ENCODE results near the gene NUBPL. TPM values are rescaled to one million over a fixed set of nuclear protein-coding genes. Genes with fewer than 3 reads are reported as not detected.

The NUBPL gene
- total and polyA plus RNA-seq, 7 experiments from 2014 or later: 5.8 to 11.7 (median 8.3) TPM

GRCh38 chr14:31541702-31542101 is 19.5 kb upstream of the NUBPL start:
- no peak overlapping the region for H3K27ac Mint-ChIP-seq
- intact Hi-C loops (cut with micrococcal nuclease): no loop called here
- no peak for ATAC-seq
- Histone ChIP-seq H3K27me3 (ENCODE audit: control insufficient read depth in 2 of 2, insufficient read depth in 2 of 2, low read length in 2 of 2) (no peaks in the 10 kb centered on the region), H3K4me1 (ENCODE audit: control insufficient read depth in 2 of 2, insufficient read depth in 2 of 2, low read length in 2 of 2) (no peaks in the 10 kb centered on the region), H3K9me3 (ENCODE audit: control insufficient read depth in 2 of 3, low read length in 3 of 3) (no peaks in the 10 kb centered on the region), H3K4me3 (ENCODE audit: low read length) (no peak overlapping the region), H3K27ac (ENCODE audit: low read depth, low read length) (no peak overlapping the region), H3K36me3 (ENCODE audit: control insufficient read depth in 2 of 3, insufficient read depth in 3 of 3, low read length in 3 of 3) (no peaks in the 10 kb centered on the region)
- peaks cover 0 to 2% (median 0%) of the 10 kb centered on the region in 11 donors for H3K9me3 Mint-ChIP-seq
- POLR2A ChIA-PET: no interaction called here
- H3K36me3 Mint-ChIP-seq: no peaks in the 10 kb centered on the region
- H3K27me3 Mint-ChIP-seq: peaks cover 8 to 30% (median 25%) of the 10 kb centered on the region in 5 donors
- H3K4me3 Mint-ChIP-seq: no peak overlapping the region
- H3K4me1 Mint-ChIP-seq: peaks cover 0 to 2% (median 0%) of the 10 kb centered on the region in 7 donors
- CTCF ChIA-PET: interaction anchor here (1.2 kb wide), 1 partner anchor 711 kb away, joined by 3 read pairs; no protein-coding TSS in a partner anchor
- no peak for DNase-seq

GRCh38 chr14:31543969-31544799 is 17.0 kb upstream of the NUBPL start:
- CTCF ChIA-PET: no interaction called here
- peaks cover 0 to 2% (median 0%) of the 10 kb centered on the region in 11 donors for H3K9me3 Mint-ChIP-seq

GRCh38 chr14:31544816-31545215 is 16.4 kb upstream of the NUBPL start:
- H3K4me3 ChIP-seq (ENCODE audit: low read length): no peak overlapping the region
- Mint-ChIP-seq H3K4me1 (peaks cover 0 to 2% (median 0%) of the 10 kb centered on the region in 7 donors), H3K27me3 (peaks cover 16 to 39% (median 28%) of the 10 kb centered on the region in 5 donors), H3K27ac (no peak overlapping the region), H3K36me3 (no peaks in the 10 kb centered on the region), H3K9me3 (peaks cover 0 to 4% (median 0%) of the 10 kb centered on the region in 11 donors), H3K4me3 (no peak overlapping the region)
- ChIA-PET CTCF (no interaction called here), POLR2A (no interaction called here)
- no peaks in the 10 kb centered on the region for H3K4me1 ChIP-seq (ENCODE audit: control insufficient read depth in 2 of 2, insufficient read depth in 2 of 2, low read length in 2 of 2)
- intact Hi-C loops (cut with micrococcal nuclease): no loop called here
- DNase-seq: no peak
- no peak for ATAC-seq
- H3K27ac ChIP-seq (ENCODE audit: low read depth, low read length): no peak overlapping the region
- no peaks in the 10 kb centered on the region for H3K36me3 ChIP-seq (ENCODE audit: control insufficient read depth in 2 of 3, insufficient read depth in 3 of 3, low read length in 3 of 3)
- H3K27me3 ChIP-seq (ENCODE audit: control insufficient read depth in 2 of 2, insufficient read depth in 2 of 2, low read length in 2 of 2): peaks cover 0 to 4% of the 10 kb centered on the region in 2 donors
- H3K9me3 ChIP-seq (ENCODE audit: control insufficient read depth in 2 of 3, low read length in 3 of 3): no peaks in the 10 kb centered on the region

More at GRCh38 chr14:31543969-31544799, 17.0 kb upstream of the NUBPL start:
- H3K4me3 ChIP-seq (ENCODE audit: low read length): no peak overlapping the region
- H3K4me1 ChIP-seq (ENCODE audit: control insufficient read depth in 2 of 2, insufficient read depth in 2 of 2, low read length in 2 of 2): no peaks in the 10 kb centered on the region
- Mint-ChIP-seq H3K4me3 (no peak overlapping the region), H3K36me3 (no peaks in the 10 kb centered on the region), H3K27me3 (peaks cover 11 to 38% (median 22%) of the 10 kb centered on the region in 5 donors), H3K4me1 (peaks cover 0 to 2% (median 0%) of the 10 kb centered on the region in 7 donors), H3K27ac (no peak overlapping the region)
- DNase-seq (no peak), ATAC-seq (peak; percentile 47)
- intact Hi-C loops (cut with micrococcal nuclease): no loop called here
- no peaks in the 10 kb centered on the region for H3K36me3 ChIP-seq (ENCODE audit: control insufficient read depth in 2 of 3, insufficient read depth in 3 of 3, low read length in 3 of 3)
- POLR2A ChIA-PET: no interaction called here
- H3K27me3 ChIP-seq (ENCODE audit: control insufficient read depth in 2 of 2, insufficient read depth in 2 of 2, low read length in 2 of 2): no peaks in the 10 kb centered on the region
- H3K9me3 ChIP-seq (ENCODE audit: control insufficient read depth in 2 of 3, low read length in 3 of 3): no peaks in the 10 kb centered on the region
- H3K27ac ChIP-seq (ENCODE audit: low read depth, low read length): no peak overlapping the region

- ATAC-seq (no peak), DNase-seq (no peak)
- CTCF ChIA-PET: no interaction called here
- Histone ChIP-seq H3K27me3 (ENCODE audit: control insufficient read depth in 2 of 2, insufficient read depth in 2 of 2, low read length in 2 of 2) (peaks cover 0 to 4% of the 10 kb centered on the region in 2 donors), H3K27ac (ENCODE audit: low read depth, low read length) (no peak overlapping the region), H3K4me3 (ENCODE audit: low read length) (no peak overlapping the region), H3K36me3 (ENCODE audit: control insufficient read depth in 2 of 3, insufficient read depth in 3 of 3, low read length in 3 of 3) (no peaks in the 10 kb centered on the region), H3K9me3 (ENCODE audit: control insufficient read depth in 2 of 3, low read length in 3 of 3) (no peaks in the 10 kb centered on the region), H3K4me1 (ENCODE audit: control insufficient read depth in 2 of 2, insufficient read depth in 2 of 2, low read length in 2 of 2) (no peaks in the 10 kb centered on the region)
- Mint-ChIP-seq H3K27ac (no peak overlapping the region), H3K36me3 (no peaks in the 10 kb centered on the region), H3K4me1 (peaks cover 0 to 2% (median 0%) of the 10 kb centered on the region in 7 donors), H3K9me3 (peaks cover 0 to 5% (median 0%) of the 10 kb centered on the region in 11 donors), H3K27me3 (peaks cover 21 to 42% (median 34%) of the 10 kb centered on the region in 5 donors), H3K4me3 (no peak overlapping the region)
- intact Hi-C loops (cut with micrococcal nuclease): no loop called here
- POLR2A ChIA-PET: no interaction called here
Measured at GRCh38 chr14:31545328-31545727, 15.9 kb upstream of the NUBPL start.

- ATAC-seq (no peak), DNase-seq (no peak)
- H3K27ac ChIP-seq (ENCODE audit: low read depth, low read length): no peak overlapping the region
- H3K9me3 ChIP-seq (ENCODE audit: control insufficient read depth in 2 of 3, low read length in 3 of 3): no peaks in the 10 kb centered on the region
- POLR2A ChIA-PET: no interaction called here
- no peaks in the 10 kb centered on the region for H3K36me3 ChIP-seq (ENCODE audit: control insufficient read depth in 2 of 3, insufficient read depth in 3 of 3, low read length in 3 of 3)
- Mint-ChIP-seq H3K4me1 (peaks cover 0 to 2% (median 0%) of the 10 kb centered on the region in 7 donors), H3K27ac (no peak overlapping the region), H3K27me3 (peaks cover 32 to 56% (median 49%) of the 10 kb centered on the region in 5 donors), H3K9me3 (peaks cover 0 to 5% (median 0%) of the 10 kb centered on the region in 11 donors), H3K4me3 (no peak overlapping the region), H3K36me3 (no peaks in the 10 kb centered on the region)
- peaks cover 0 to 4% of the 10 kb centered on the region in 2 donors for H3K27me3 ChIP-seq (ENCODE audit: control insufficient read depth in 2 of 2, insufficient read depth in 2 of 2, low read length in 2 of 2)
- H3K4me3 ChIP-seq (ENCODE audit: low read length): no peak overlapping the region
- no peaks in the 10 kb centered on the region for H3K4me1 ChIP-seq (ENCODE audit: control insufficient read depth in 2 of 2, insufficient read depth in 2 of 2, low read length in 2 of 2)
- intact Hi-C loops (cut with micrococcal nuclease): no loop called here
- CTCF ChIA-PET: no interaction called here
Measured at GRCh38 chr14:31549817-31550216, 11.4 kb upstream of the NUBPL start.

GRCh38 chr14:31550589-31550988 is 10.6 kb upstream of the NUBPL start:
- Mint-ChIP-seq H3K27ac (no peak overlapping the region), H3K4me3 (no peak overlapping the region), H3K27me3 (peaks cover 33 to 56% (median 52%) of the 10 kb centered on the region in 5 donors), H3K4me1 (no peaks in the 10 kb centered on the region), H3K9me3 (peaks cover 0 to 5% (median 0%) of the 10 kb centered on the region in 11 donors), H3K36me3 (no peaks in the 10 kb centered on the region)
- Histone ChIP-seq H3K4me3 (ENCODE audit: low read length) (no peak overlapping the region), H3K27me3 (ENCODE audit: control insufficient read depth in 2 of 2, insufficient read depth in 2 of 2, low read length in 2 of 2) (peaks cover 0 to 4% of the 10 kb centered on the region in 2 donors), H3K4me1 (ENCODE audit: control insufficient read depth in 2 of 2, insufficient read depth in 2 of 2, low read length in 2 of 2) (no peaks in the 10 kb centered on the region), H3K36me3 (ENCODE audit: control insufficient read depth in 2 of 3, insufficient read depth in 3 of 3, low read length in 3 of 3) (no peaks in the 10 kb centered on the region), H3K9me3 (ENCODE audit: control insufficient read depth in 2 of 3, low read length in 3 of 3) (no peaks in the 10 kb centered on the region), H3K27ac (ENCODE audit: low read depth, low read length) (no peak overlapping the region)
- ATAC-seq: no peak
- POLR2A ChIA-PET: interaction anchor here (0.5 to 0.8 kb wide), 2 partner anchors 96 to 517 kb away, joined by 3 read pairs; no protein-coding TSS in a partner anchor
- CTCF ChIA-PET: no interaction called here
- DNase-seq: no peak
- intact Hi-C loops (cut with micrococcal nuclease): no loop called here

All from naive thymus-derived CD4-positive, alpha-beta T cell (primary cell).